Measurements from ENCODE around the gene SEMA3A.

SEMA3A gene

GRCh38 chr7:84195295-84196060 is 889 bp upstream of the SEMA3A start:
- no peak for DNase-seq

- no peak for DNase-seq
Measured at GRCh38 chr7:84193747-84194146, 842 bp downstream of the SEMA3A start.

GRCh38 chr7:84191842-84192241 is 2.7 kb downstream of the SEMA3A start:
- DNase-seq: no peak

GRCh38 chr7:84191261-84191660 is 3.3 kb downstream of the SEMA3A start:
- DNase-seq: no peak

GRCh38 chr7:84190016-84190705 is 4.4 kb downstream of the SEMA3A start:
- no peak for DNase-seq

DNA sequence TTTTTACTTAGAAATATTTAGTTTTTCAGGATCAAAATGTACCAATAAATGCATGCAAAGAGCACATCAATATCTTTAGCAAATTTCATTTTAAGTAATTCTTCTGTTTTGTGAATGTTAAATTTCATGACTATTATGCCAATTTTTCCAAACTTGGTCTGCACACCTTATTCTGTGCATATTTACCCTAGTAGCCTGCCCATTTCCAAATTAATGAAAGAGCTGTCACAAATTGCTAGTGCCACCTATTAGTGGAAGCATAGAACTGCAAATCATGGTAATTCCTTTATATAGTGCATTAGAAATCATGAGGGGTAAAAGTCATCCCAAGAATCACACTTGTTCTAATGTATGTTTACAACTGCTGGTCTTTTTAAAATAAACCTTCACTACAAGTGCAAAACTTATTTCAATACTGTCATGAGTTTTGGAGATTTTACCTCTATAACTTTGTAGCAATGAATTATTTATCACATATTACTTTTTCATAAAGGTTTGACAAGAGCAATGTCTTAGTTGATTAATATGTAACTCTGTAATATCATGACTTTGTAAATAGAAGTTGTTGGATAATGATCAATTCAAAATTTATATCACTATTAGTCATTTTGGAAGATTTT is 5.7 kb downstream of the SEMA3A start:
- no peak for DNase-seq

- DNase-seq: no peak
Measured at GRCh38 chr7:84187813-84188510, 6.6 kb downstream of the SEMA3A start.

- no peak for DNase-seq
Measured at GRCh38 chr7:84187087-84187805, 7.3 kb downstream of the SEMA3A start.

DNA sequence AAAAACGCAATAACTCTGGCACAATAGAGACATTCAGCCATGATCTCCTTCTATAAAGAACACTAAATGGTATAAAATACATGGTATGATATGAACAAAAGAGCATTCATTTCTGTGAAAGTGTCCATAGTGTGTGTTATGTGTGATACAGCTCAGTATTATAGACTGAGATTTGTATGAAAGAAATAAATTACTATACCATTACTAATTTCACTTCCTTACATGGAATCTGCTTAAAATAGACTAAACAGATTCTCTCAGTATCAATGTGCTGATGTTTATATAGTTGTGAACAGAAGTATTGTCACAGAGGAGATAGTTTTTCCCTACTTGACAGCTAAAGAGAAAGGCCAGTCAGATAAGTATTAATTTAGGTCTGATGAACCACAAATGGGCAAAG is 10.8 kb downstream of the SEMA3A start:
- DNase-seq: no peak

- no peak for DNase-seq
Measured at GRCh38 chr7:84182301-84182700, 12.3 kb downstream of the SEMA3A start.

GRCh38 chr7:84181628-84182027 is 13.0 kb downstream of the SEMA3A start:
- no peak for DNase-seq

- DNase-seq: no peak
Measured at GRCh38 chr7:84177758-84178412, 16.7 kb downstream of the SEMA3A start.

GRCh38 chr7:84176716-84177115 is 17.9 kb downstream of the SEMA3A start:
- DNase-seq: no peak

- DNase-seq: no peak
Measured at GRCh38 chr7:84175461-84175860, 19.1 kb downstream of the SEMA3A start.

- no peak for DNase-seq
Measured at GRCh38 chr7:84170646-84171045, 23.9 kb downstream of the SEMA3A start.

DNA sequence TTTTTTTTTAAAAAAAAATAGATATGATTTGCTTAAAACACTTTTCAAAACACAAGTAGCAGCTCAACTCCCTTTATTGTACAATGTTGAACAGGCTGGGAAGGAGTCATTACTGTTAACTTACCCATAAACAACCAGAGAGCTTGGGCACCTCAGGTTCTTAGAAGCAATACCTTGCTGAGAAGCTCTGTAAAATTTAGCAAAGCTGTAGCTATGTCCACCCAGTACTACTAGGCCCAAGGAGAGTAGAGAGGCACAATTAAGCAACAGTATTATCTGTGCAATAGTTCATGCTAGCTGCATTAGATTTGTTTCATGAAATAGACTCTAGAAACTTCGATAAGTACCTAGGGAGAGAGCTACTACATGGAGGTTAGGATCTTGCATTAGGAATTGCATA is 32.0 kb downstream of the SEMA3A start:
- DNase-seq: no peak

DNA sequence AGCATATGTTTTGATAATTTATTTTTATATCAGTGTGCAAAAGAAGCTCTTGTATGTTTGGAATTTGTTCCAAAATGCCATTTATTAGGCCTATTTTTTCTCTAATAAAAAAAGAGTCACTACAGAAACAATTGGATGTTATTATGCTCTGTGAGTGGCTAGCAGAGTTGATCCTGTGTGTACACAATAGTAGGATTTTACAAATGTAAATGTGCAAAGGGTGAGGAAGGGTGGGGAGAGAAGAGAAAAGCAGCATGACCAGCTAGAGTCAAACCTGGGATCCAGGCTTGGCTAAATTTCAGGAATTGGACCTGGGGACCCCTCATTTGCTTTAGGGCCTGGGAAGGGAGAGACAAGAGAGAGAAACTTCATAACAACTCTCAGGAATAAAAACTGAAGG is 32.5 kb downstream of the SEMA3A start:
- DNase-seq: no peak

- DNase-seq: no peak
Measured at GRCh38 chr7:84161398-84161797, 33.2 kb downstream of the SEMA3A start.

DNA sequence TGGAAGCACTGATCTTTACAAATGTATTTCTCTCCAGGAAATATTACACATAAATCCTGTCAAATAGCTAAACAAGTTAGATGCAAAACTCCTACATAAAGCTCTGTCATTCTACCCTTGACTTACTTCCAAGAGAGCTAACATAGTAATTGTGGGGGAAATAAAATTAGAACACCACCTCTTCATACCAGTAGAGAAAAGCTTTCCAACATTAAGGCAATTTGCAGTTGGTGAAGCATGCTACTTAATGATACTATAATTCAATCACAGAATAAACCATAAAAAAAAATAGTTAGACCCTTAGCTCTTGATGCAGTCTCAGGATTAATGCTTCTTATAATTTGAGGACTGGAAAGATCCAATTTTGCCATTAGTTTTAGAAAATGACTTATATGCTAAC is 35.2 kb downstream of the SEMA3A start:
- DNase-seq: no peak

- no peak for DNase-seq
Measured at GRCh38 chr7:84157171-84157570, 37.4 kb downstream of the SEMA3A start.

GRCh38 chr7:84154991-84155781 is 39.4 kb downstream of the SEMA3A start:
- no peak for DNase-seq

All from islet precursor cell (in vitro differentiated cells).